GM18517 (cell line): ENCODE data around the gene ZCCHC8.
"Not testable (repeated sequence)": the region's sequence is repeated elsewhere in the genome, so short reads cannot be mapped to it uniquely, and the experiment has no call there.

Experiments
- ATAC-seq: cut with Tn5 transposase; IDR thresholded peaks from one replicate; pipeline ENCODE4 v1.9.1; 2021; ENCODE audit warnings: mild to moderate bottlenecking, moderate library complexity; ENCODE audit not compliant: unreplicated experiment

ZCCHC8 gene

DNA sequence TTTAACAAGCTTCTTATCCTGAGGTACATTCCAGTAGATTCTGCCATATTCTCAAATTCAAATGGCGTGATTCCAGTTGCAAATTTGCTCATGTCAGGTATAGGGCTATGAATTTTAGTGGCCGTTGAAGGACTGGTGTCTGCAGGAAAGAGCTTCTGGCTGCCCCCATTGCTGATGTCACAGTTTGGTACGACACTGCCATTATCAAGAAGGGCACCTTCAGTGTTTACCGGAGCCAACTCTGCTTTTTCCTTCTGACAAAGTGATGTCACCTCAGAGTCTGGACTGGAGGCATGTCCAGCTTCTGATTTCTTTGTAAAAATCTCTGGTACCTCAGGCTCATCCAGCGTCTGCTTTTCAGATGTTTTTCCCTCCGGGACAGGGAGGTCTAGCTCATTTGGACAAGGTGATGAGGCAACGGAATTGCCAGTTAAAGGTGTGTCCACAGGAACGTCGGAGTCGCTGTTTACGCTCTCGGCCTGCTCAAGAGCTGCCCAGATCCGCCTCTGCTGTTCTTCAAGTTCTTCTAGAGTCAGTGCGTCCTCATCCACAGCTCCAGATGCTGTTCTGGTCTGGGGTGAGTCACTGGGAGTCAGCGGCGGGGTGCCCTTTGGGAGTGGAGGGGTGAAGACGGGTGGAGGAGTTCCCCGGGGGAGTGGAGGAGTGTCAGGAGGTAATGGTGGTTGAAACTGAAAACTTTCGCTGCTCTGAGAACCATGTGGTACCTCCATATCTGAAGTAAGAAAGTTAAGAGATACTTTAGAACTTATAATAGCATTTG is 27.0 kb downstream of the ZCCHC8 start:
- ATAC-seq: no peak

DNA sequence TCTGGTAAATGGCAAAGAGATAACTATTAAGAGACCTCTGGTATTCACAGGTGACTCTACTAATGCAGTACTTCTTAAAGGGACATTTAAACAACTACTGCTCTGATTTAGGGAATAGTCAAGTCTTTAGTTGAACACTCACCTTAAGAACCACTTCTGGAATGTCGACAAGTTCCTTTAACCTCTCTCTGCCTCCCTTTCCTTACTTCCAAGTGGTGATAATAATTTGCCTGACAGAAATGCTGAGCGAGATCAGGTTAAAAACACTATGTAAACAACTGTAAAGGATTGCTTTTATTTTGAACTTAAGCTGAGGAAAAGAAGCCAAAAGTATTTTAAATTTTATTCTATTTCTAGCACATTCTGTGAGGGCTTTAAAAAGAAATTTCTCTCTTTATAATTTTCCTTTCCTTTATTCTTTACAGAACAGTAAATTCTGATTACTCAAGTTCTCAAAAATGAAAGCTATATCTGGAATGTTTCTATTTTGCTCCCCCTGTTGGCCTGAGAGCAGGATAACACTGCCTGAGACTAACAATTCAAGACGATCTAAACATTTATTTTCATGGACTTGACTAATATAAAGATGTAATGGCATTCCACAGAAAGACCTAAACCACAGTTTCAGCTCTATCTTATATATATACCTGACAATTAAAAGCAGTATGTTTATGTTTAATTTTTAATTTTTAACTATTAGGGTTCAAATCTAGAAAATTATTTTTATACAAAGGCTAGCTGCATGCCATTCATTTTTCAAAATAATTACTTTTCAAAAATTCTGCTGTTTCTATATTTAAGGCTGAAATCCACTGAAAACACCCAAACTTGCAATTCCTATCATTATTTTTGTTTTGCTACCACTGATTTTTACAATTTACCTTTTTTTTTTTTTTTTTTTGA is 29.2 kb downstream of the ZCCHC8 start:
- ATAC-seq: no peak

GRCh38 chr12:122470576-122470975 is 30.2 kb downstream of the ZCCHC8 start:
- not testable (repeated sequence) for ATAC-seq

- not testable (repeated sequence) for ATAC-seq
These were observed 30.9 kb downstream of the ZCCHC8 start for GRCh38 chr12:122469856-122470255.

DNA sequence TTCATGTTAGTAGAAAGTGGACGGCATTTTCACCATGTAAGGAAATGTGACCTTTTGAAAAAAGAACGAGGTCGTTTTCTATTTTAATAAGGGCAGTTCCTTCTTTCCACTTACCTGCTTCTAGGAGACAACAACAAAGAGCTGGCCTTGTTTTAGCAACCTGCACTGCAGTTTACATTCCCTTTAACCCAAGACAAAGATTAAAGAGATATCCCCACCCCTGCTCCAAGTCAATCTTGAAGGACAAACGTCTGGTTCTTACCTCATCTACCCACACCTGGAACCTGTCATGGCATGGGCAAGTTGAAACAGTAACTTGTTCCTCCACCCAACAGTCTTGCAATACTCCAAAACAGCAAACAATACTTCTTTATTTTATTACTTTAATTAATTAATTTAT is 32.7 kb downstream of the ZCCHC8 start:
- no peak for ATAC-seq

DNA sequence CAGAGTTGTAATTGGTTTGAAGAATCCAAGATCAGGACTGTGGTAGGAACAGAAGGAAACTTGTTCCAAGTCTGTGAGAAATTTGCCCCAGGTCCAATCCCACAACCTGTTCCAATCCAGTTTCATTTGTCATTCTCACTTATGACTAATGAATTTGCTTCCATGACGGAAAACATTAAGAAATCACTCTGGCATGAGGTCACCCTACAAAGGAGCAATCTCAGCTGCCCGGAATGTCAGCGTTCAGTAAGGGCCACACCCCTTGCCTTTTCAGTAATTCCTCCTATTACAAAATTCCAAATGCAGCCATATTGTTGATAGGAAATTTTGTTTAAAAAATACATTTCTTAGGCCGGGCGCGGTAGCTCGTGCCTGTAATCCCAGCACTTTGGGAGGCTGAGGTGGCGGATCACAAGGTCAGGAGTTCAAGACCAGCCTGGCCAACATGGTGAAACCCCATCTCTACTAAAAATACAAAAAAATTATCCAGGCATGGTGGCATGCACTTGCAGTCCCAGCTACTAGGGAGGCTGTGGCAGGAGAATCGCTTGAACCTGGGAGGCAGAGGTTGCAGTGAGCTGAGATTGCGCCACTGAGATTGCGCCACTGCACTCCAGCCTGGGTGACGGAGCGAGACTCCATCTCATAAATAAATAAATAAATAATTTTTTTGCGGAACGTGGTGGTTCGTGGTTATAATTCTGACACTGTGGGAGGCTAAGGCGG is 36.3 kb downstream of the ZCCHC8 start:
- ATAC-seq: not testable (repeated sequence)

DNA sequence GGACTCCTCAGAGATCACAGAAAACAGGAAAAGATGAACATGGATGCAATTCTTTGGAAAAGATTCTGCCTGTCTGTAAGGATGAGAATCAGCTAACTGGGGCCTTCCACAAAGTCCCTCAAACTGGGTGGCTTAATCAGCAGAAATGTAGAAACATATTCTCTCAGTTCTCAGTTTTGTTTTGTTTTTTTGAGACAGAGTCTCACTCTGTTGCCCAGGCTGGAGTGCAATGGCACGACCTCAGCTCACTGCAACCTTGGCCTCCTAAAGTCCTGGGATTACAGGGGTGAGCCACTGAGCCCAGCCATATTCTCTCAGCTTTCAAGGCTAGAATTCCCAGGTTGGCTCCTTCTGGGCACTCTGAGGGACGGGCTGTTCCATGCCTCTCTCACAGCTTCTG is 40.1 kb downstream of the ZCCHC8 start:
- no peak for ATAC-seq

DNA sequence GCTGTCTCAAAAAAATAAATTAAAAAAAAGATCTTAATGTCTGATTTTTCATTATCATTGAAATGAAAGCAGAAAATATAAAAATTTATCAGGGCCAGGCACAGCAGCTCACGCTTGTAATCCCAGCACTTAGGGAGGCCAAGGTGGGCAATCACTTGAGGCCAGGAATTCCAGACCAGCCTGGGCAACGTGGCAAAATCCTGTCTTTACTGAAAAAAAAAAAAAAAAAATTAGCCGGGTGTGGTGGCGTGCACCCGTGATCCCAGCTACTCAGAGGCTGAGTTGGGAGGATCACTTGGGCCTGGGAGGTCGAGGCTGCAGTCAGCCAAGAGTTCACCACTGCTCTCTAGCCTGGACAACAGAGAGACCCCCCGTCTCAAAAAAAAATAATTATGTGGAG is 40.7 kb downstream of the ZCCHC8 start:
- ATAC-seq: no peak

DNA sequence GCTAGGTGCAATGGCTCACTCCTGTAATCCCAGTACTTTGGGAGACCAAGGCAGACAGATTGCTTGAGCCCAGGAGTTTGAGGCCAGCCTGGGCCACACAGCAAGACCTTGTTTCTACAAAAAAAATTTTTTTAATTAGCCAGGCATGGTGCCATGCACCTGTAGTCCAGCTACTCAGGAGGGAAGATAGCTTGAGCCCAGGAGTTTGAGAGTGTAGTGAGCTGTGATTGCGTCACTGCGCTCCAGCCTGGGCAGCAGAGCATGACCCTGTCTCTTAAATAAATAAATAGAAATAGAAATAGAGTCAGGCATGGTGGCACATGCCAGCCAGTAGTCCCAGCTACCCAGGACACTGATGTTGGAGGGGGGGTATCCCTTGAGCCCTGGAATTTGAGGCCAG is 41.5 kb downstream of the ZCCHC8 start:
- no peak for ATAC-seq

GRCh38 chr12:122458105-122459035 is 42.4 kb downstream of the ZCCHC8 start:
- no peak for ATAC-seq

DNA sequence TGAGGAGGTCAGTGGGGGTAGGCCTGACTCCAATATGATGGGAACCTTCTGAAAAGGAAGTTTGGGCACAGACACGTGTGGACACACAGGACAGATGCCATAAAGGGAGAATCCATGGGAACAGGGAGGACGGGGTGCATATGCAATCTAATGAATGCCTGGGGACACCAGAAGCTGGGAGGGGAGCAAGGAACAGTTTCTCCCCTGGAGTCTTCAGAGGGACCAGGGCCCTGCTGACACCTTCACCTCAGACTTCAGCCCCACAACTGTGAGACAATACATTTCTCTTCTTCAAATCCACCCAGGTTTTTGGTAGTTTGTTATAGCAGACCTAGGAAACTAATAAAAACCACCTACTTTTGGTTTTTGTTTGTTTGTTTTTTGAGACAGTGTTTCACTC is 43.1 kb downstream of the ZCCHC8 start:
- ATAC-seq: no peak

- no peak for ATAC-seq
These were observed 46.0 kb downstream of the ZCCHC8 start for GRCh38 chr12:122454739-122455138.

- no peak for ATAC-seq
These were observed 46.4 kb downstream of the ZCCHC8 start for GRCh38 chr12:122454250-122454721.

- no peak for ATAC-seq
These were observed 47.9 kb downstream of the ZCCHC8 start for GRCh38 chr12:122452701-122453285.

DNA sequence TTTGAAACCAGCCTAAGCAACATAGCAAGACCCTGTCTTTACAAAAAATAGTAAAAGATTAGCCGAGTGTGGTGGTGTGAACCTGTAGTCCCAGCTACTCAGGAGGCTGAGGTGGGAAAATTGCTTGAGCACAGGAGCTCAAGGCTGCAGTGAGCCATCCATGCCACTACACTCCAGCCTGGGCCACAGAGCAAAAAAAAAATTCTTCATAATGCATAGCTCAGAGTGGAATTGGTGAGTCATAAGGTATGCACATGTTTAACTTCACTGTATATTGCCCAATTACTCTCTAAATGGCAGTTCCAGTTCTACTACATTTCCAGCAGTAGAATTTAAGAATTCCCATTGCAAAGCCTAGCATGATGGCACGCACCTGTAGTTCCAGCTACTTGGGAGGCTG is 51.4 kb downstream of the ZCCHC8 start:
- ATAC-seq: no peak

DNA sequence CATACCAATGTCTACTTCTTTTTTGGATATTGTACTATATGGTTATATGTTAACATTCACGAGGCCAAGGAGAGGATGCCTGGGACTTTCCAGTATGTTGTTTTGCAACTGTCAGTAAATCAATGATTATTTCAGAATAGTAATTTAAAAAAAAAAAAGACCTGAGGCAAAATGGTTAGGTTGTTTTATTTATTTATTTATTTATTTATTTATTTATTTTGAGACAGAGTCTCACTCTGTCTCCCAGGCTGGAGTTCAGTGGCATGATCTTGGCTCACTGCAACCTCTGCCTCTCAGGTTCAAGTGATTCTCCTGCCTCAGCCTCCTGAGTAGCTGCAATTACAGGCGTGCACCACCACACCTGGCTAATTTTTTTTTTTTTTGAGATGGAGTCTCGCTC is 52.9 kb downstream of the ZCCHC8 start:
- ATAC-seq: not testable (repeated sequence)

DNA sequence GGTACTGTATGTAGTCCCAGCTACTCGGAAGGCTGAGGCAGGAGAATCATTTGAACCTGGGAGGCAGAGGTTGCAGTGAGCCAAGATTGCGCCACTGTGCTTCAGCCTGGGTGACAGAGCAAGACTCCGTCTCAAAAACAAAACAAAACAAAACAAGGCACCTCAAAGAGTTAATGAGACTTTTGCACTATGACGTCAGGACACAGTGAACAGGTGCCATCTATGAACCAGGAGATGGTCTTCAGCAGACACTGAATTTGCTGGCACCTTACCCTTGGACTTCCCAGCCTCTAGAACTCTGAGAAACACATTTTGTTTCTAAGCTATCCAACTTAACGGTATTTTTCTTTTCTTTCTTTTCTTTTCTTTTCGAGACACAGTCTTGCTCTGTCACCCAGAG is 54.3 kb downstream of the ZCCHC8 start:
- ATAC-seq: not testable (repeated sequence)

GRCh38 chr12:122444071-122444470 is 56.7 kb downstream of the ZCCHC8 start:
- ATAC-seq: not testable (repeated sequence)

GRCh38 chr12:122438822-122439221 is 61.9 kb downstream of the ZCCHC8 start:
- ATAC-seq: not testable (repeated sequence)

DNA sequence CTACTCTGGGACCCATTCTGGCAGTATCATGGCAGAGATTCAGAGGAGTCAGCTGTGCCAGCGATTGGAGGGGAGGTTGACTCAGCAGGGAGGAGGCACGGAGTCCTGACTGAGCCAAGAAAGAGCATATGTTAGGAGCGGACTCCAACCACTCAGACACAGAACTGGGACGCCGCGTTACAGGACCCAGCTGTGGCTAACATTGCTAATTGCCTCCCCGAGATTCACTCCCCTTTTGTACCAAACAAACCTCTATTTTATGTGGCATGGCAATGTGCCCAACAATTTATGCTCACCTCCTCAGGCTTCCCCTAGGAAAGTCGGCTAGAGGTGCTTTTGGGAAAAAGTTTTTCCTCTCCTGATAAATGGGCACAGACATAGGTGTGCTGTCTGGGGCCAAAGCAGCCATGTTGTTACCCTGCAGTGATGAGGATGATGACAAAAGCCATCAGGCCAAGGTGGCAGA is 63.0 kb downstream of the ZCCHC8 start:
- ATAC-seq: no peak
